ENCODE measurements around the gene TROAP.

DNA sequence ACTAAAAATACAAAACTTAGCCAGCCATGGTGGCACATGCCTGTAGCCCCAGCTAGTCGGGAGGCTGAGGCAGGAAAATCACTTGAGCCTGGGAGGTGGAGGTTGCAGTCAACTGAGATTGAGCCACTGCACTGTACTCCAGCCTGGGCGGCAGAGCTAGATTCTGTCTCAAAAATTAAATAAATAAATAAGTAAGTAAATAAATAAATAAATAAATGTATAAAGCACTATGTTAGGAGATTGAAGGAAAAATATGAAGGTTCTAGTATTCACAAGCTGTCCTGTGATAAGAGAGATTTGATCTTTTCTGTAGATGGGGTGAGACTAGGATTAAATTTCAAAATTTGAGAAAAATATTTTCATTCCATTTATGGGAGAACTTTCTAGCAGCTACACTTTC, 29.3 kb downstream of the TROAP start:
- TF ChIP-seq GATA2 (IDR thresholded peaks at IDR 0.05; ENCODE audit: low read depth, low read length) (no peak), GATA3 (IDR thresholded peaks at IDR 0.05; ENCODE audit: low read depth, low read length) (no peak)
